ENCODE results near the gene COL21A1.
A peak's percentile ranks its signal among the peaks of the same experiment; 100 is the strongest.

Gene COL21A1

GRCh38 chr6:56187686-56188085, 59.7 kb downstream of the COL21A1 start:
- no peak for DNase-seq (ENCODE audit: low read depth)

DNA sequence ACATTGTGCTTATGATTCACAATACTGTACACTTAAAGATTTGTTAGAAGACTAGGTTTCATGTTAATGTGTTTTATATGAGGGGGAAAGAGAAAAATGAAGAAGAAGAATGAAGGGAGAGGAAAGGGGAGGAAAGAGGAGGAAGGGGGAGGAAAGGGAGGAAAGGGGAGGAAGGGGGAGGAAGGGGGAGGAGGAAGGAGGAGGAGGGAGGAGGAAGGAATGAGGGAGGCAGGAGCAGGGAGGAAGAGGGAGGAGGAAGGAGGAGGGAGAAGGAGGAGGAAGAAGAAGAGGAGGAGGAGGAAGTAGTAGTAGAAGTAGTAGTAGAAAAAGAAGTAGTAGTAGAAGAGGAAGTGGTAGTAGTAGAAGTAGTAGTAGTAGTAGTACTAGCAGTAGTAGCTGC, 70.6 kb downstream of the COL21A1 start:
- no peak for DNase-seq (ENCODE audit: low read depth)

DNA sequence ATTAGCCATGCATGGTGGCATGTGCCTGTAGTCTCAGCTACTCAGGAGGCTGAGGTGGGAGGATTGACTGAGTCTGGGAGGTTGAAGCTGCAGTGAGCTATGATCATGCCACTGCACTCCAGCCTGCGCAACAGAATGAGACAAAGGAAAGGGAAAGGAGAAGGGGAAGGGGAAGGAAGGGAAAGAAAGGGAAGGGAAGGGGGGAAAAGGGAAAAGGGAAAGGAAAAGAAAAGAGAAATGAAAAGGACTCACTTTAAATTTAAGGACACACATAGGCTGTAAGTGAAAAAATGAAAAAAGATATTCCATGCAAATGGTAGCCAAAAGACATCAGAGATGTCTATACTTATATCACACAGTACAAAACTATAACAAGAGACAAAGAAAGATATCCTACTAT, 74.2 kb downstream of the COL21A1 start:
- no peak for DNase-seq (ENCODE audit: low read depth)

- no peak for DNase-seq (ENCODE audit: low read depth)
Measured at GRCh38 chr6:56172144-56172543, 75.2 kb downstream of the COL21A1 start.

GRCh38 chr6:56169366-56169765, 78.0 kb downstream of the COL21A1 start:
- DNase-seq (ENCODE audit: low read depth), result no peak

GRCh38 chr6:56168596-56168995, 78.8 kb downstream of the COL21A1 start:
- DNase-seq (ENCODE audit: low read depth), result no peak

- peak; percentile 7 for DNase-seq (ENCODE audit: low read depth)
Measured at GRCh38 chr6:56162081-56162480, 85.3 kb downstream of the COL21A1 start.

DNA sequence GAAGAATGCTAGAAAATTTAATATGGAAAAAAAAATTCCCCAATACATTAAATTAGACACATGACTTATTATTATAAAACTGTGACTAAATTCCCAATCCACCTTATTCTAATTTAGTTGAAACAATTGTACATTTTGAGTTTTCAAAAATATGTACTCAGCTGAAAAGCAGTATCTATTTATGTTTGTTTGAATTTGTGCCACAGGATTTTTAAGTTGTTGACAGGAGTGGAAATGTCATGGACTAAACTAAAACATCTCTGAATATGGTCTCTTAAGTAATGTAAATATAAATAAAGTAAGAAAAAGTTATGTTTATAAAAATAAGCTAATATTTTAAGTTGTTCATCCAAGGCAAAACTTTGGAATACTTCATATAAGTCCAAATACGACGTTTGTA, 86.9 kb downstream of the COL21A1 start:
- DNase-seq (ENCODE audit: low read depth), result no peak

DNA sequence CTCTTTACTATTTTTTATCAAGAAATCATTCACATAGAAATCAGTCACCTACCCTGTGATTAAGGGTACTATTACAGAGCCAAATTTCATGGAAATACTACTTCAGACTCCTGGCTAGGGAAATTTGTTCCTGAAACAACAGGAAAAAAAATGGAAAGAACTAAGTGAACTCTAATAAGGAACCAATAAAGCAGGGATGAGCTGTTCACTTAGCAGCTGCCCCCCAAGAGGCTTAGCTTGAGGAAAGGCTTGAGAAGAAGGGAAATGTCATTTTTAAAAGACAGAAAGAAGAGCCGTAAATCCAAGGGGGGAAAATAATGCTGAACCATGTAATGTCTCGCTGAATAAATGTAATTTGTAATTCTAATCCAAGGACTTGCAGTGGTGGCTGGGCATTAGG, 88.8 kb downstream of the COL21A1 start:
- DNase-seq (ENCODE audit: low read depth), result no peak

GRCh38 chr6:56156643-56157042, 90.7 kb downstream of the COL21A1 start:
- DNase-seq (ENCODE audit: low read depth), result no peak

GRCh38 chr6:56155634-56156141, 91.7 kb downstream of the COL21A1 start:
- no peak for DNase-seq (ENCODE audit: low read depth)

- DNase-seq (ENCODE audit: low read depth), result no peak
Measured at GRCh38 chr6:56154076-56154475, 93.3 kb downstream of the COL21A1 start.

- no peak for DNase-seq (ENCODE audit: low read depth)
Measured at GRCh38 chr6:56152611-56153010, 94.8 kb downstream of the COL21A1 start.

- no peak for DNase-seq (ENCODE audit: low read depth)
Measured at GRCh38 chr6:56151609-56152224, 95.7 kb downstream of the COL21A1 start.

DNA sequence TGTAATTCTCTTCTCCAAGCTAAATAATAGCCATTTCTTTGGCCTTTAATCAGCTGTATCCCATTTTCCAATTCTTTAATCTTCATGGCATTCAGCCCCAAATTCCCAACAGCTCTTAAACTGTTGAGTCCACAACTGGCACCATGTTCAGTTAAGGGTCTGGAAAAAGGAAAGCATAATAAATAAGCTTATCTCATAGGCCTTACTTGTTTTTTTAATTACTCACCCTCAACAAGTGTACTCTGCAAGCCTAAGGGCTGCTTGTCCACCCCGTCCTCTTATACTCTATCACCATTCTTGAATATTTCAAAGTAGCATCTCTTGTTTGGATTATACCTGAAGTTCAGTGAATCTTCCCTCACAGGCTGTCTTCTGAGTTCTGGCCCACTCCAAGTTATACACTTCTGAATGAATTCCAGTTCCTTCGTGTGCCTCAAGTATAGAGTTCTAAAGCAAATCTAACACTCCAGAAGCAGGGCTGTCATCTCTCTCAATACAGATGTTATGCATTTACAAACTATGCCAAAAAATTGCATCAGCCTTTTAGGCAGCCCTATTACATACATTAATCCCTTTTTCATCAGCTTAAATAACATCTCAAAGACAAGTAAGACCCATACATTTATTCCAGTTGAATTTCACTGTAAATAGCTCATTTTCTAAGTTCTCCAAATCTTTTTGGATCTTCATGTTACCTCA, 98.7 kb downstream of the COL21A1 start:
- peak; percentile 33 for DNase-seq (ENCODE audit: low read depth)

GRCh38 chr6:56147766-56148165, 99.6 kb downstream of the COL21A1 start:
- DNase-seq (ENCODE audit: low read depth), result no peak

GRCh38 chr6:56146086-56146485, 101.3 kb downstream of the COL21A1 start:
- no peak for DNase-seq (ENCODE audit: low read depth)

DNA sequence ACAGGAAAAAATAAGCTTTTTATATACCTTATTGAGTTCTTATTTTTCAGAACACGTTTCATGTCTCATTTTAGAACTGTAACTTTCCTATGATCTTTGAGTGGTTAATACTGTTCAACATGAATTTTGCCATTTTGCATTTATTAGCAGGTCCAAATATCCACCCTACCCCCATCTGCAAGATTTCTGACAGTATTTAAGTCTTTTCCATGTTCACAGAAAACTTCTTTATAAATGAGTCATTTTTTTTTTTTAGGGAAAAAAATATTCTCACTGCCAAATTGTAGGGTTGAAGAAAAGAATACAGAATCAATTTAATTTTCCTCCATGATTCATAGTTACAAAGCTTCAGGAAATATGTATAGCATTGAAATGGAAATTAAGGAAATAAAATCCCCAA, 101.8 kb downstream of the COL21A1 start:
- no peak for DNase-seq (ENCODE audit: low read depth)

DNA sequence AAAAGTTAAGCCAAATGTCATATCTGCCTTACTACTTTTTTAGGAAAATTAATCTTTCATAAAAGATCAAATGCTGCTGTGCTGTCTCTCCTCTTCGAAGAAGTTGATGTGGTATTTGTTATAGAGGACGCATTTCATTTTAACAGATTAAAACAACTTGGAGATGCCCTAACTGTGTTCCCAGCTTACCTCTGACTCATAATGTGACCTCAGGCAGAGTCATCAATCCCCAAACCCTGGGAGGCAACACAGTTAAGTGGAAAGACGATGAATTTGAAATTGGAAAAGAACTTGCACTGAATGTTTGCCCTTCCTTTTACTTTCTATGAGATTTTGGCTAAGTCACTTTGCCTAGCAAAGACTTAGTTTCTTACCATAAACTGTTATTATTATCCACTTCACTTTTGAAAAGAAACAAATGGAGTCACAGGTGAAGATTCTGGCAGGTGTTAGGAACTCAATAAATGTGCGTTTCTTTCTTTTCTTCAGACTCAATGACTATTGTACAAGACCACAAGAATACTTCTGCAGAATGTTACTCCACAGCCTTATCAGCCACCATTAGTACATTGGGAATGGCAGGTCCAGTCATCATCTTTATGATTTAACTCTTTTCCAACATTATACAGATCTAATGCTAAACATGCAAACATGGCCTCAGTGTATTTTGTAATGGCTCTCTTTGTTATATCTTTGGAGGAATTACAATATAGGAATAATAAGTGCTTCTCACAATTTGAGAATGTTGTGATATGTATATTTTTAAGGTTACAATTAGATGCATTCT, 102.6 kb downstream of the COL21A1 start:
- DNase-seq (ENCODE audit: low read depth), result peak; percentile 77

- DNase-seq (ENCODE audit: low read depth), result no peak
Measured at GRCh38 chr6:56143796-56144195, 103.6 kb downstream of the COL21A1 start.

DNA sequence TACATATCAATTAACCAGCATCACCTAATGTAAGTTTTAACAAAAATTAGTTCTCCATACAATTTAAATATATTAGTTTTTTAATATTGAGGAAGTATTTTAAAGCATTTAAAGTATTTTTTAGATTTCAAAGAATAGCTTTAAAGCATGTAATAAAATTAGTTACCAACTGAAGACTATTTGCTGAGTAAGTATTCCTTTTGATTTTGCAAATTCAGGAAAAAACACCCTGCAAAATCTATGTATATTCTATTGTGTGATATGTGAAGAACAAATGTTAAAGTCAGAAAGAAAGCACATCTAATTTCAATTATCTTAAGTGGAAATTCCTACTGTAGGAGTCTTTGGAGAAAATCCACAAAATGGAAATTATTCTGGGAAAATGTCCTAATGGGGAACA, 107.3 kb downstream of the COL21A1 start:
- DNase-seq (ENCODE audit: low read depth), result no peak

- no peak for DNase-seq (ENCODE audit: low read depth)
Measured at GRCh38 chr6:56115715-56116114, 131.7 kb downstream of the COL21A1 start.

DNA sequence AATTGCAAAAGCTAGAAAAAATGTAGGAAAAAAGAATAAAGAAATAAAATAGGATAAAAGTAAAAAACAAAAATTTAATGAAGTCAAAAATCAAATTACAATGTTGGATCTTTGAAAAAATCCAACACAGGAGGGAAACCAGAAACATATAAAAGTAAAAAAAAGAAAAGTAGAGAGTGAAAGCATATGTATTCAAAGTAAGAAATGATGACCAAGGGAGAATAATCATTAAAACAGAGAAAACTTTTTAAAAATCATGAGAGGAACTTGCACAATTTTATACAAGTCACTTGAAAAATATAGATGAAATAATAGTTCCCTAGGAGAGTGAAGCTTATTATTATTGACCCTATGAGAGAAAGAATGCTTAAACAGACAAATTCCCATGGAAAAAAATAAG, 138.2 kb downstream of the COL21A1 start:
- no peak for DNase-seq (ENCODE audit: low read depth)
